Measurements from ENCODE around the gene ADGRA3.

- TF ChIP-seq CTCF (IDR thresholded peaks at IDR 0.05 in 8 of 11, conservative IDR thresholded peaks at IDR 0.05 in 3 of 11) (no peak), POLR2AphosphoS5 (IDR thresholded peaks at IDR 0.05) (no peak)
Measured at GRCh38 chr4:22384154-22384553, 131.7 kb downstream of the ADGRA3 start.

Measured in spleen (tissue), 7 donors.